ENCODE measurements around the gene LCE3E. TPM values are rescaled to one million over a fixed set of nuclear protein-coding genes. Genes with fewer than 3 reads are reported as not detected.

The LCE3E gene, protein sequence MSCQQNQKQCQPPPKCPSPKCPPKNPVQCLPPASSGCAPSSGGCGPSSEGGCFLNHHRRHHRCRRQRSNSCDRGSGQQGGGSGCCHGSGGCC
- total RNA-seq (not detected in 2 replicates), polyA plus RNA-seq (not detected in 2 replicates)

DNA sequence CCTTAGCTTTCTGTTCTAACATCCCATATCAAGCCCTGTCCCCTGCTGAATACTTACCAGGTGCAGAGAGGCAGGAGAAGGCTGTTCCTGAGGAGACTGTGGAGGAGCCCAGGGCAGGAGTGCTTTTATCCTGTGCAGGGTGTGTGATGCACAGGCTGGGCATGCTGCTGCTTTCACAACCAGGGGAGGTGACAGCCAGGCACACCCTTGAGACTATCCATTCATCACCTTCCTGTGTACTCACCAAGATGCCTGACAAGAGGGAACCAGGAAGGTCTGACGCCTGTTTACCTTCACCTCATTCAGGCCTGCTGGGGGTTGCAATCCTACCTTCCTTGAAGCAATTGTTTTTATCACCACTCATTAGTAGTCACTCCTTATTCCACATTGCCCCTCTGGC lies at the start of gene LCE3E:
Gene LCE3E (minus strand): TSS at position 100 of the 400 bp plus-strand sequence. CDS start 572 bp downstream, outside the sequence.
- TF ChIP-seq, protein P1, sequence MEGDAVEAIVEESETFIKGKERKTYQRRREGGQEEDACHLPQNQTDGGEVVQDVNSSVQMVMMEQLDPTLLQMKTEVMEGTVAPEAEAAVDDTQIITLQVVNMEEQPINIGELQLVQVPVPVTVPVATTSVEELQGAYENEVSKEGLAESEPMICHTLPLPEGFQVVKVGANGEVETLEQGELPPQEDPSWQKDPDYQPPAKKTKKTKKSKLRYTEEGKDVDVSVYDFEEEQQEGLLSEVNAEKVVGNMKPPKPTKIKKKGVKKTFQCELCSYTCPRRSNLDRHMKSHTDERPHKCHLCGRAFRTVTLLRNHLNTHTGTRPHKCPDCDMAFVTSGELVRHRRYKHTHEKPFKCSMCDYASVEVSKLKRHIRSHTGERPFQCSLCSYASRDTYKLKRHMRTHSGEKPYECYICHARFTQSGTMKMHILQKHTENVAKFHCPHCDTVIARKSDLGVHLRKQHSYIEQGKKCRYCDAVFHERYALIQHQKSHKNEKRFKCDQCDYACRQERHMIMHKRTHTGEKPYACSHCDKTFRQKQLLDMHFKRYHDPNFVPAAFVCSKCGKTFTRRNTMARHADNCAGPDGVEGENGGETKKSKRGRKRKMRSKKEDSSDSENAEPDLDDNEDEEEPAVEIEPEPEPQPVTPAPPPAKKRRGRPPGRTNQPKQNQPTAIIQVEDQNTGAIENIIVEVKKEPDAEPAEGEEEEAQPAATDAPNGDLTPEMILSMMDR (IDR thresholded peaks at IDR 0.05; ENCODE audit: low read depth, low read length): no peak
- Histone ChIP-seq H3K27me3 (no peaks in the 10 kb centered on the region), H3K36me3 (no peaks in the 10 kb centered on the region), H3K4me3 (no peak within 1 kb of the TSS), H3K4me1 (ENCODE audit: low read depth) (no peaks in the 10 kb centered on the region), H3K27ac (no peak within 1 kb of the TSS), H3K9me3 (ENCODE audit: low read depth) (no peaks in the 10 kb centered on the region)
- no peak for DNase-seq (ENCODE audit: low read depth in 1 of 2, low spot score in 1 of 2)

DNA sequence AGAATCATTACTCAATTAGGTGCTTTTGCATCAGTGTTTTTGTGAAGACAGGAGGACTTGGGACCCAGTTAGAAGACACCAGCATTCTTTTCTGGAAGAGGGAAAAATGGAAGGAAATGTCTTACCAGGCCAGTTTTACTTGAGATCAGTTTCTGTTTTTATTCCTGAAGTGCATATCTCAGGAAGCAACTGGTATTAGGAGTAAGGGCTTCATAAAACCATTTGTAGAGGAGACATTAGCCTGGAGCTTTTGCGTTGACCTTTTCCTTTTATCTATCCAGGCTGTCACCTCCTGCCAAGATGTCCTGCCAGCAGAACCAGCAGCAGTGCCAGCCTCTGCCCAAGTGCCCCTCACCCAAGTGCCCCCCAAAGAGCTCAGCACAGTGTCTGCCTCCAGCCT lies 46.9 kb upstream of the LCE3E start, which contains the start of gene LCE3B:
Gene LCE3B (plus strand): TSS at position 301 of the 400 bp plus-strand sequence. CDS start 0 bp downstream, at position 301.
- TF ChIP-seq, protein P1 (IDR thresholded peaks at IDR 0.05; ENCODE audit: low read depth, low read length): no peak
- Histone ChIP-seq H3K36me3 (no peaks in the 10 kb centered on the region), H3K9me3 (ENCODE audit: low read depth) (peaks cover 4% of the 10 kb centered on the region), H3K4me1 (ENCODE audit: low read depth) (no peaks in the 10 kb centered on the region), H3K27me3 (no peaks in the 10 kb centered on the region), H3K27ac (no peak within 1 kb of the TSS), H3K4me3 (no peak within 1 kb of the TSS)
- DNase-seq (ENCODE audit: low read depth in 1 of 2, low spot score in 1 of 2): no peak

DNA sequence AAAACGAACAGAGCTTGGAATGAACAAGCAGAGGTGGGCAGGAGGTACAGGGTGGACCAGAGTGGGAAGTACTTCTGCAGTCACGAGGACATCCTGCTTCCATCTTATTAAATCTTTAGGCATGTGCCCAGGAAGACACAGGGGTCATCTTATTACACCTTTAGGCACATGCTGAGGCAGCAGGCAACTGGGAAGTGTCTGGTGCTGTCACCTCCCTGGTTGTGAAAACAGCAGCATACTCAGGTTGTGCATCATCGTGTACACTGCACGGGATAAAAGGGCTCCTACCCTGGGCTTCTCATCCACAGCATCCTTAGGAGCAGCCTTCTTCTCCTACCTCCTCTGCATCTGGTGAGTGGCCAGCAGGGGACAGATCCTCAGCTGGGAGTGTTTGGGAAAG lies 33.4 kb upstream of the LCE3E start, which contains the start of gene LCE3C:
Gene LCE3C (plus strand): TSS at position 301 of the 400 bp plus-strand sequence. CDS start 498 bp downstream, outside the sequence.
- DNase-seq (ENCODE audit: low read depth in 1 of 2, low spot score in 1 of 2): no peak
- no peak within 1 kb of the TSS for H3K4me3 ChIP-seq
- H3K36me3 ChIP-seq: no peaks in the 10 kb centered on the region
- H3K27me3 ChIP-seq: no peaks in the 10 kb centered on the region
- H3K27ac ChIP-seq: no peak within 1 kb of the TSS
- H3K4me1 ChIP-seq (ENCODE audit: low read depth): no peaks in the 10 kb centered on the region
- no peaks in the 10 kb centered on the region for H3K9me3 ChIP-seq (ENCODE audit: low read depth)
- TF ChIP-seq, protein P1 (IDR thresholded peaks at IDR 0.05; ENCODE audit: low read depth, low read length): no peak

DNA sequence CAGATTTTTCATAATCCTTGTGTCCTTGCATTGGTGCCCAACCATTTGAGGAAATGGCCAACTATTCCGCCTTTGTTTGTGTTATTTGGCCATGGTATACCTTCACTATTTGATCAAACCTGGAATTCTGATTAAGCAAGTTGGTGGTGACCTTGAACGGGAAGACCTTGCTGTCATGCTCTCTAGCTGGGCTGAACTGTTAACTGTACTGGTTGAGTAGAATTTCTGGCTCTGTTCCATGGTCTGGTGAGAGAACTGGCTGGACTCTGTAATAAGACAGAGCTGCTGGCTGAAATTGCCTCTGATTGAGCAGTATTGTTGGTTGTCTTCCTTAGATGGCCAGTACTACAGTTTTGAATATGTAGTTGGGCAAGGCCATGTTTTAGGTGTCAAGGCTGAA lies 30.4 kb upstream of the LCE3E start:
- H3K36me3 ChIP-seq: no peaks in the 10 kb centered on the region
- no peaks in the 10 kb centered on the region for H3K27me3 ChIP-seq
- H3K27ac ChIP-seq: no peak overlapping the region
- no peaks in the 10 kb centered on the region for H3K4me1 ChIP-seq (ENCODE audit: low read depth)
- DNase-seq (ENCODE audit: low read depth in 1 of 2, low spot score in 1 of 2): no peak
- TF ChIP-seq, protein P1 (IDR thresholded peaks at IDR 0.05; ENCODE audit: low read depth, low read length): no peak
- H3K9me3 ChIP-seq (ENCODE audit: low read depth): no peaks in the 10 kb centered on the region
- no peak overlapping the region for H3K4me3 ChIP-seq

DNA sequence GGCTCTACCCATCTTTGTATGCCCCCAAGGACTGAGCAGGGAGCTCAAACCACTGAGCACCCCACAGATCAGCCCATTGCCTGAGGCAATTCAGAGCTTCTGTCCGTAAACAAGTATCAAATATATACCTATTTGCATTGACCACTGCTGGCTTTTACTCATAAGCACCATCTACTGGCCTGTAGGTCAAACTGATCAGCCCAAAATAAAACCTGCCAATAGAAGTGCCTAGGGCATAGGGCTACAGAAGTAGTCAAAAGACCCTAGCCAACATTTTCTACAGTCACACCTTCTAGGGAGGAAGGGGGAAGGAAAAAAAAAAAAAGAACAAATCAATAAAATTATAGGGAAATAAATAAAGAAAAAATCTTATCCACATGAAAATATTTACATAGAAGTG lies 19.0 kb upstream of the LCE3E start:
- Histone ChIP-seq H3K4me3 (no peak overlapping the region), H3K9me3 (ENCODE audit: low read depth) (no peaks in the 10 kb centered on the region), H3K27ac (no peak overlapping the region), H3K27me3 (no peaks in the 10 kb centered on the region), H3K36me3 (no peaks in the 10 kb centered on the region), H3K4me1 (ENCODE audit: low read depth) (no peaks in the 10 kb centered on the region)
- DNase-seq (ENCODE audit: low read depth in 1 of 2, low spot score in 1 of 2): no peak
- TF ChIP-seq, protein P1 (IDR thresholded peaks at IDR 0.05; ENCODE audit: low read depth, low read length): no peak
